Amniotic epithelial cell (primary cell): ENCODE results near the gene SULF2.
A peak's percentile ranks its signal among the peaks of the same experiment; 100 is the strongest.

Experiments used
- DNase-seq: peaks from one replicate; pipeline ENCODE4 v3.0.0-alpha.2; 2010; ENCODE audit warnings: low read depth

SULF2 gene

GRCh38 chr20:47762699-47763268 lies 22.5 kb downstream of the SULF2 start:
- no peak for DNase-seq

GRCh38 chr20:47761482-47762047 lies 23.7 kb downstream of the SULF2 start:
- no peak for DNase-seq

GRCh38 chr20:47760686-47761481 lies 24.4 kb downstream of the SULF2 start:
- DNase-seq = no peak

- no peak for DNase-seq
Observed at GRCh38 chr20:47758517-47759450, 26.5 kb downstream of the SULF2 start.

GRCh38 chr20:47757145-47758035 lies 27.9 kb downstream of the SULF2 start:
- no peak for DNase-seq

GRCh38 chr20:47754946-47755652 lies 30.2 kb downstream of the SULF2 start:
- no peak for DNase-seq

- DNase-seq = no peak
Observed at GRCh38 chr20:47754388-47754715, 30.9 kb downstream of the SULF2 start.

- DNase-seq = no peak
Observed at GRCh38 chr20:47753576-47754387, 31.5 kb downstream of the SULF2 start.

GRCh38 chr20:47751449-47751848 lies 33.8 kb downstream of the SULF2 start:
- no peak for DNase-seq

GRCh38 chr20:47749339-47749738 lies 35.9 kb downstream of the SULF2 start:
- no peak for DNase-seq

- DNase-seq = no peak
Observed at GRCh38 chr20:47748823-47749222, 36.5 kb downstream of the SULF2 start.

GRCh38 chr20:47748069-47748468 lies 37.2 kb downstream of the SULF2 start:
- DNase-seq = no peak

GRCh38 chr20:47747669-47748031 lies 37.6 kb downstream of the SULF2 start:
- DNase-seq = no peak

- DNase-seq = no peak
Observed at GRCh38 chr20:47744803-47745202, 40.5 kb downstream of the SULF2 start.

- DNase-seq = no peak
Observed at GRCh38 chr20:47743671-47744070, 41.6 kb downstream of the SULF2 start.

- no peak for DNase-seq
Observed at GRCh38 chr20:47741669-47742608, 43.3 kb downstream of the SULF2 start.

- peak; percentile 13 for DNase-seq
Observed at GRCh38 chr20:47740862-47741184, 44.5 kb downstream of the SULF2 start.

- no peak for DNase-seq
Observed at GRCh38 chr20:47740121-47740861, 45.0 kb downstream of the SULF2 start.
